ENCODE data around the gene LURAP1L.

Gene LURAP1L

GRCh38 chr9:12777121-12778022 is 2.6 kb downstream of the LURAP1L start:
- H3K4me3 ChIP-seq (replicated peaks; ENCODE audit: low read depth, low read length), result no peak overlapping the region
- no peak for DNase-seq (ENCODE audit: extremely low read depth, insufficient read length)
- H3K36me3 ChIP-seq (ENCODE audit: control insufficient read depth, insufficient read depth, low read length), result no peaks in the 10 kb centered on the region
- no peaks in the 10 kb centered on the region; the same call in 1 of the 2 replicates for H3K27me3 ChIP-seq (replicated peaks; ENCODE audit: control insufficient read depth, insufficient read depth, low read length)
- TF ChIP-seq CTCF (IDR thresholded peaks at IDR 0.05; ENCODE audit: insufficient read depth, low read length, poor library complexity, severe bottlenecking), result no peak

GRCh38 chr9:12778389-12778788 is 3.6 kb downstream of the LURAP1L start:
- no peak for TF ChIP-seq CTCF (IDR thresholded peaks at IDR 0.05; ENCODE audit: insufficient read depth, low read length, poor library complexity, severe bottlenecking)
- Histone ChIP-seq H3K27me3 (replicated peaks; ENCODE audit: control insufficient read depth, insufficient read depth, low read length) (no peaks in the 10 kb centered on the region; the same call in 1 of the 2 replicates), H3K36me3 (ENCODE audit: control insufficient read depth, insufficient read depth, low read length) (no peaks in the 10 kb centered on the region), H3K4me3 (replicated peaks; ENCODE audit: low read depth, low read length) (no peak overlapping the region)
- DNase-seq (ENCODE audit: extremely low read depth, insufficient read length), result no peak

GRCh38 chr9:12781226-12781733 is 6.5 kb downstream of the LURAP1L start:
- no peak overlapping the region for H3K4me3 ChIP-seq (replicated peaks; ENCODE audit: low read depth, low read length)
- TF ChIP-seq CTCF (IDR thresholded peaks at IDR 0.05; ENCODE audit: insufficient read depth, low read length, poor library complexity, severe bottlenecking), result no peak
- H3K27me3 ChIP-seq (replicated peaks; ENCODE audit: control insufficient read depth, insufficient read depth, low read length), result no peaks in the 10 kb centered on the region
- H3K36me3 ChIP-seq (ENCODE audit: control insufficient read depth, insufficient read depth, low read length), result no peaks in the 10 kb centered on the region
- DNase-seq (ENCODE audit: extremely low read depth, insufficient read length), result no peak

- no peak for DNase-seq (ENCODE audit: extremely low read depth, insufficient read length)
- no peak for TF ChIP-seq CTCF (IDR thresholded peaks at IDR 0.05; ENCODE audit: insufficient read depth, low read length, poor library complexity, severe bottlenecking)
- Histone ChIP-seq H3K4me3 (replicated peaks; ENCODE audit: low read depth, low read length) (no peak overlapping the region), H3K27me3 (replicated peaks; ENCODE audit: control insufficient read depth, insufficient read depth, low read length) (no peaks in the 10 kb centered on the region), H3K36me3 (ENCODE audit: control insufficient read depth, insufficient read depth, low read length) (no peaks in the 10 kb centered on the region)
Measured at GRCh38 chr9:12783767-12784460, 9.1 kb downstream of the LURAP1L start.

- peak; percentile 43 for DNase-seq (ENCODE audit: extremely low read depth, insufficient read length)
Measured at GRCh38 chr9:12784461-12785259, 9.8 kb downstream of the LURAP1L start.

More at GRCh38 chr9:12784461-12785259, 9.8 kb downstream of the LURAP1L start:
- no peaks in the 10 kb centered on the region for H3K27me3 ChIP-seq (replicated peaks; ENCODE audit: control insufficient read depth, insufficient read depth, low read length)
- no peaks in the 10 kb centered on the region for H3K36me3 ChIP-seq (ENCODE audit: control insufficient read depth, insufficient read depth, low read length)
- no peak for TF ChIP-seq CTCF (IDR thresholded peaks at IDR 0.05; ENCODE audit: insufficient read depth, low read length, poor library complexity, severe bottlenecking)
- H3K4me3 ChIP-seq (replicated peaks; ENCODE audit: low read depth, low read length), result no peak overlapping the region

Data from GM06990 (cell line).